Karpas-422 (cell line): ENCODE measurements around the gene GAB1. TPM values are rescaled to one million over a fixed set of nuclear protein-coding genes. Genes with fewer than 3 reads are reported as not detected.

Source experiments
- DNase-seq: peaks from one replicate; pipeline ENCODE4 v3.0.0-alpha.2; 2015
- H2AFZ ChIP-seq: fragments of 200-600 bp; sonication (generic); 2 replicates; pipeline ENCODE4 v1.6.1; 2014; ENCODE audit warnings: antibody characterized with exemption, low read length, mixed read lengths
- H3K27ac ChIP-seq: fragments of 200-600 bp; sonication (generic); 2 replicates; pipeline ENCODE4 v1.5.1; 2014; ENCODE audit warnings: mild to moderate bottlenecking, low read length, moderate library complexity
- H3K27me3 ChIP-seq: fragments of 200-600 bp; sonication (generic); 2 replicates; pipeline ENCODE4 v1.6.1; 2014; ENCODE audit warnings: low read length, mixed read lengths
- H3K36me3 ChIP-seq: fragments of 200-600 bp; sonication (generic); 2 replicates; pipeline ENCODE4 v1.6.1; 2014; ENCODE audit warnings: low read length, mixed read lengths; ENCODE audit not compliant: insufficient read depth
- H3K4me1 ChIP-seq: fragments of 200-600 bp; sonication (generic); 2 replicates; pipeline ENCODE4 v1.6.1; 2014; ENCODE audit warnings: mild to moderate bottlenecking, low read length, mixed read lengths
- H3K4me2 ChIP-seq: fragments of 200-600 bp; sonication (generic); 2 replicates; pipeline ENCODE4 v1.6.1; 2014; ENCODE audit warnings: low read length, low read depth, mild to moderate bottlenecking; ENCODE audit not compliant: poor library complexity, severe bottlenecking
- H3K4me3 ChIP-seq: fragments of 200-600 bp; sonication (generic); 2 replicates; pipeline ENCODE4 v1.5.1; 2014; ENCODE audit warnings: mild to moderate bottlenecking, antibody characterized with exemption, low read length, mixed read lengths
- H3K79me2 ChIP-seq: fragments of 200-600 bp; sonication (generic); 2 replicates; pipeline ENCODE4 v1.6.1; 2014; ENCODE audit warnings: mild to moderate bottlenecking, low read length, mixed read lengths
- H3K9ac ChIP-seq: fragments of 200-600 bp; sonication (generic); 2 replicates; pipeline ENCODE4 v1.6.0; 2014; ENCODE audit warnings: low read length
- H3K9me2 ChIP-seq: fragments of 200-600 bp; sonication (generic), shearing (Covaris generic); replicated peaks from 2 replicates; pipeline ENCODE4 v1.6.0; 2014; ENCODE audit warnings: mild to moderate bottlenecking, low read length, moderate library complexity; ENCODE audit not compliant: insufficient read depth
- H3K9me3 ChIP-seq: fragments of 300-700, 200-600 bp; sonication (generic); 2 replicates; pipeline ENCODE4 v1.6.1; 2014; ENCODE audit warnings: low read length, mixed read lengths
- H4K20me1 ChIP-seq: fragments of 200-600 bp; sonication (generic); 2 replicates; pipeline ENCODE4 v1.6.1; 2014; ENCODE audit warnings: mild to moderate bottlenecking, antibody characterized with exemption, low read length, low read depth; ENCODE audit not compliant: insufficient read depth
- total RNA-seq: library from RNA; depleted of rRNA; stranded (reverse); fragments of >200 nt; shearing (Covaris generic); gene quantifications from 2 replicates; pipeline ENCODE4 v1.2.3, GENCODE V29; 2014; ENCODE audit warnings: low replicate concordance

Gene GAB1
- total RNA-seq, 1 experiment from 2014 or later: not detected

- Histone ChIP-seq H3K79me2 (no peaks in the 10 kb centered on the region), H3K4me1 (no peaks in the 10 kb centered on the region), H3K27ac (no peak overlapping the region), H3K9me2 (no peaks in the 10 kb centered on the region), H3K4me3 (no peak overlapping the region), H4K20me1 (no peaks in the 10 kb centered on the region; the same call in 1 of the 2 replicates), H3K36me3 (no peaks in the 10 kb centered on the region), H3K4me2 (no peak overlapping the region), H3K27me3 (no peaks in the 10 kb centered on the region), H3K9ac (no peak overlapping the region), H2AFZ (no peak overlapping the region), H3K9me3 (no peaks in the 10 kb centered on the region)
- no peak for DNase-seq
Measured at GRCh38 chr4:143296397-143297067, 40.1 kb upstream of the GAB1 start.

GRCh38 chr4:143300860-143301259 lies 35.8 kb upstream of the GAB1 start:
- Histone ChIP-seq H4K20me1 (no peaks in the 10 kb centered on the region; the same call in 1 of the 2 replicates), H3K36me3 (no peaks in the 10 kb centered on the region), H2AFZ (no peak overlapping the region), H3K4me1 (no peaks in the 10 kb centered on the region), H3K9me2 (no peaks in the 10 kb centered on the region), H3K9me3 (no peaks in the 10 kb centered on the region), H3K79me2 (no peaks in the 10 kb centered on the region), H3K4me2 (no peak overlapping the region), H3K27ac (no peak overlapping the region), H3K27me3 (no peaks in the 10 kb centered on the region), H3K9ac (no peak overlapping the region), H3K4me3 (no peak overlapping the region)
- no peak for DNase-seq

DNA sequence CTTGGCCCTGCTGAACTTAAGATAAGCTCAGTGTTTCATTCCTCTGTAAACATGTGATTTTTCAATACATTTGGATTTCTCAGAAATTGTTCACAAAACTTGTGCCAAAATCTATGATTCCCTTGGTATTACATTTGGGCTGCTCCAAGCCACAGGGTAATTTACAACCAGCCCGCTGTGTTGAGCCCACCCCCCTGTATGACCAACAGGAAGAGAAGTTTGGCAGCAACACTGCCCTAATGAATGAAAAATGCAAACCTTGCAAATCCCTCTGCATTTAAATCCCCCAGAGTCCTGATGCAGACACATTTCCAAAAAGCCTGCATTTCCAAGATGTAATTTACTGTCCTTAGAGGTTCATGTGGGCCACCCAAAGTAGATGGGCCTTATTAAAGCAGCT lies 34.1 kb upstream of the GAB1 start:
- H3K4me1 ChIP-seq: no peaks in the 10 kb centered on the region
- no peak overlapping the region for H3K4me2 ChIP-seq
- no peaks in the 10 kb centered on the region; the same call in 1 of the 2 replicates for H4K20me1 ChIP-seq
- H3K27ac ChIP-seq: no peak overlapping the region
- no peak overlapping the region for H3K9ac ChIP-seq
- H2AFZ ChIP-seq: no peak overlapping the region
- no peaks in the 10 kb centered on the region for H3K36me3 ChIP-seq
- no peaks in the 10 kb centered on the region for H3K27me3 ChIP-seq
- no peaks in the 10 kb centered on the region for H3K9me3 ChIP-seq
- no peaks in the 10 kb centered on the region for H3K79me2 ChIP-seq
- H3K4me3 ChIP-seq: no peak overlapping the region
- no peak for DNase-seq
- no peaks in the 10 kb centered on the region for H3K9me2 ChIP-seq

GRCh38 chr4:143306788-143307187 lies 29.9 kb upstream of the GAB1 start:
- Histone ChIP-seq H3K27ac (no peak overlapping the region), H3K4me2 (no peak overlapping the region), H3K27me3 (no peaks in the 10 kb centered on the region), H4K20me1 (no peaks in the 10 kb centered on the region), H3K9me3 (no peaks in the 10 kb centered on the region), H3K4me3 (no peak overlapping the region), H2AFZ (no peak overlapping the region), H3K79me2 (no peaks in the 10 kb centered on the region), H3K9ac (no peak overlapping the region), H3K4me1 (no peaks in the 10 kb centered on the region), H3K9me2 (no peaks in the 10 kb centered on the region), H3K36me3 (no peaks in the 10 kb centered on the region)
- DNase-seq: no peak

GRCh38 chr4:143307531-143307930 lies 29.1 kb upstream of the GAB1 start:
- Histone ChIP-seq H3K9me2 (no peaks in the 10 kb centered on the region), H3K79me2 (no peaks in the 10 kb centered on the region), H2AFZ (no peak overlapping the region)

GRCh38 chr4:143308377-143308776 lies 28.3 kb upstream of the GAB1 start:
- Histone ChIP-seq H3K4me2 (no peak overlapping the region), H4K20me1 (no peaks in the 10 kb centered on the region), H3K9me2 (no peaks in the 10 kb centered on the region), H3K4me1 (no peaks in the 10 kb centered on the region), H3K79me2 (no peaks in the 10 kb centered on the region), H2AFZ (no peak overlapping the region), H3K36me3 (no peaks in the 10 kb centered on the region), H3K27me3 (no peaks in the 10 kb centered on the region), H3K9me3 (no peaks in the 10 kb centered on the region), H3K27ac (no peak overlapping the region), H3K4me3 (no peak overlapping the region), H3K9ac (no peak overlapping the region)
- DNase-seq: no peak

More at GRCh38 chr4:143307531-143307930, 29.1 kb upstream of the GAB1 start:
- no peak overlapping the region for H3K4me2 ChIP-seq
- H3K36me3 ChIP-seq: no peaks in the 10 kb centered on the region
- no peaks in the 10 kb centered on the region for H3K9me3 ChIP-seq
- no peaks in the 10 kb centered on the region for H3K27me3 ChIP-seq
- DNase-seq: no peak
- H3K9ac ChIP-seq: no peak overlapping the region
- H3K4me1 ChIP-seq: no peaks in the 10 kb centered on the region
- H4K20me1 ChIP-seq: no peaks in the 10 kb centered on the region
- H3K27ac ChIP-seq: no peak overlapping the region
- no peak overlapping the region for H3K4me3 ChIP-seq

GRCh38 chr4:143311924-143312323 lies 24.8 kb upstream of the GAB1 start:
- H4K20me1 ChIP-seq: no peaks in the 10 kb centered on the region
- H2AFZ ChIP-seq: no peak overlapping the region
- H3K36me3 ChIP-seq: no peaks in the 10 kb centered on the region
- H3K27me3 ChIP-seq: no peaks in the 10 kb centered on the region
- no peak overlapping the region for H3K4me3 ChIP-seq
- no peak overlapping the region for H3K27ac ChIP-seq
- H3K9ac ChIP-seq: no peak overlapping the region
- H3K9me2 ChIP-seq: no peaks in the 10 kb centered on the region
- H3K4me2 ChIP-seq: no peak overlapping the region
- DNase-seq: no peak
- H3K4me1 ChIP-seq: no peaks in the 10 kb centered on the region
- H3K79me2 ChIP-seq: no peaks in the 10 kb centered on the region
- H3K9me3 ChIP-seq: no peaks in the 10 kb centered on the region

GRCh38 chr4:143313521-143313920 lies 23.2 kb upstream of the GAB1 start:
- H3K27ac ChIP-seq: no peak overlapping the region
- H3K27me3 ChIP-seq: no peaks in the 10 kb centered on the region
- H3K79me2 ChIP-seq: no peaks in the 10 kb centered on the region
- H4K20me1 ChIP-seq: no peaks in the 10 kb centered on the region
- no peaks in the 10 kb centered on the region for H3K4me1 ChIP-seq
- no peak overlapping the region for H2AFZ ChIP-seq
- H3K4me3 ChIP-seq: no peak overlapping the region
- no peak overlapping the region for H3K4me2 ChIP-seq
- H3K9ac ChIP-seq: no peak overlapping the region
- DNase-seq: no peak
- H3K36me3 ChIP-seq: no peaks in the 10 kb centered on the region
- H3K9me3 ChIP-seq: no peaks in the 10 kb centered on the region
- H3K9me2 ChIP-seq: no peaks in the 10 kb centered on the region
